ENCODE results near the gene SRRD.

GRCh38 chr22:26463101-26463661 lies 20.5 kb upstream of the SRRD start:
- TF ChIP-seq, protein P1, sequence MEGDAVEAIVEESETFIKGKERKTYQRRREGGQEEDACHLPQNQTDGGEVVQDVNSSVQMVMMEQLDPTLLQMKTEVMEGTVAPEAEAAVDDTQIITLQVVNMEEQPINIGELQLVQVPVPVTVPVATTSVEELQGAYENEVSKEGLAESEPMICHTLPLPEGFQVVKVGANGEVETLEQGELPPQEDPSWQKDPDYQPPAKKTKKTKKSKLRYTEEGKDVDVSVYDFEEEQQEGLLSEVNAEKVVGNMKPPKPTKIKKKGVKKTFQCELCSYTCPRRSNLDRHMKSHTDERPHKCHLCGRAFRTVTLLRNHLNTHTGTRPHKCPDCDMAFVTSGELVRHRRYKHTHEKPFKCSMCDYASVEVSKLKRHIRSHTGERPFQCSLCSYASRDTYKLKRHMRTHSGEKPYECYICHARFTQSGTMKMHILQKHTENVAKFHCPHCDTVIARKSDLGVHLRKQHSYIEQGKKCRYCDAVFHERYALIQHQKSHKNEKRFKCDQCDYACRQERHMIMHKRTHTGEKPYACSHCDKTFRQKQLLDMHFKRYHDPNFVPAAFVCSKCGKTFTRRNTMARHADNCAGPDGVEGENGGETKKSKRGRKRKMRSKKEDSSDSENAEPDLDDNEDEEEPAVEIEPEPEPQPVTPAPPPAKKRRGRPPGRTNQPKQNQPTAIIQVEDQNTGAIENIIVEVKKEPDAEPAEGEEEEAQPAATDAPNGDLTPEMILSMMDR (IDR thresholded peaks at IDR 0.05): no peak
- no peak for TF ChIP-seq POLR2A (IDR thresholded peaks at IDR 0.05)

All from uterus (tissue), 2 donors.